OCI-LY3 (cell line): ENCODE measurements around the gene INPP5F.

Source experiments
- H2AFZ ChIP-seq: fragments of 200-600, 300-600 bp; shearing (Covaris generic); 2 replicates; pipeline ENCODE4 v1.6.0; 2014; ENCODE audit warnings: antibody characterized with exemption, low read depth, low read length
- H3K27ac ChIP-seq: fragments of 200-600, 300-600 bp; sonication (generic); 2 replicates; pipeline ENCODE4 v1.5.1; 2014; ENCODE audit warnings: mild to moderate bottlenecking, low read length, moderate library complexity, mixed read lengths
- H3K27me3 ChIP-seq: fragments of 200-600, 300-600 bp; sonication (generic); 2 replicates; pipeline ENCODE4 v1.6.1; 2014; ENCODE audit warnings: low read depth, low read length, mixed read lengths
- H3K36me3 ChIP-seq: fragments of 200-600, 300-600 bp; sonication (generic); replicated peaks from 2 replicates; pipeline ENCODE3; 2014; ENCODE audit warnings: low read depth, low read length, mixed read lengths
- H3K4me1 ChIP-seq: fragments of 300-600, 200-600 bp; sonication (generic); 2 replicates; pipeline ENCODE4 v1.6.1; 2014; ENCODE audit warnings: low read length, mixed read lengths
- H3K4me2 ChIP-seq: fragments of 200-600, 300-600 bp; sonication (generic); 2 replicates; pipeline ENCODE4 v1.6.1; 2014; ENCODE audit warnings: low read length, mixed read lengths
- H3K4me3 ChIP-seq: fragments of 300-600, 200-600 bp; sonication (generic); 2 replicates; pipeline ENCODE4 v1.5.1; 2014; ENCODE audit warnings: antibody characterized with exemption, mild to moderate bottlenecking, low read length, moderate library complexity
- H3K79me2 ChIP-seq: fragments of 300-600, 200-600 bp; shearing (Covaris generic); 2 replicates; pipeline ENCODE4 v1.6.1; 2014; ENCODE audit warnings: mild to moderate bottlenecking, low read length, mixed read lengths
- H3K9ac ChIP-seq: fragments of 300-600, 200-600 bp; shearing (Covaris generic); 2 replicates; pipeline ENCODE4 v1.6.0; 2014; ENCODE audit warnings: mild to moderate bottlenecking, low read length, moderate library complexity
- H3K9me3 ChIP-seq: fragments of 200-600, 300-600 bp; shearing (Covaris generic); 2 replicates; pipeline ENCODE4 v1.6.1; 2014; ENCODE audit warnings: low read length, mixed read lengths; ENCODE audit not compliant: insufficient read depth
- H4K20me1 ChIP-seq: fragments of 200-600, 300-600 bp; sonication (generic); 2 replicates; pipeline ENCODE4 v1.6.1; 2016; ENCODE audit warnings: low read length, mixed read lengths; ENCODE audit not compliant: insufficient read depth
- EZH2phosphoT487 ChIP-seq: fragments of 200-600 bp; shearing (Covaris generic); IDR thresholded peaks from 2 replicates; pipeline ENCODE4 v1.6.1; 2018; ENCODE audit warnings: antibody characterized with exemption, mixed run types, low read depth
- TF ChIP-seq, protein P1 (sequence below): fragments of 200-600, 300-600 bp; sonication (generic); IDR thresholded peaks from 2 replicates; pipeline ENCODE4 v1.5.1; 2014; ENCODE audit warnings: antibody characterized with exemption, low read length, low read depth

The INPP5F gene

DNA sequence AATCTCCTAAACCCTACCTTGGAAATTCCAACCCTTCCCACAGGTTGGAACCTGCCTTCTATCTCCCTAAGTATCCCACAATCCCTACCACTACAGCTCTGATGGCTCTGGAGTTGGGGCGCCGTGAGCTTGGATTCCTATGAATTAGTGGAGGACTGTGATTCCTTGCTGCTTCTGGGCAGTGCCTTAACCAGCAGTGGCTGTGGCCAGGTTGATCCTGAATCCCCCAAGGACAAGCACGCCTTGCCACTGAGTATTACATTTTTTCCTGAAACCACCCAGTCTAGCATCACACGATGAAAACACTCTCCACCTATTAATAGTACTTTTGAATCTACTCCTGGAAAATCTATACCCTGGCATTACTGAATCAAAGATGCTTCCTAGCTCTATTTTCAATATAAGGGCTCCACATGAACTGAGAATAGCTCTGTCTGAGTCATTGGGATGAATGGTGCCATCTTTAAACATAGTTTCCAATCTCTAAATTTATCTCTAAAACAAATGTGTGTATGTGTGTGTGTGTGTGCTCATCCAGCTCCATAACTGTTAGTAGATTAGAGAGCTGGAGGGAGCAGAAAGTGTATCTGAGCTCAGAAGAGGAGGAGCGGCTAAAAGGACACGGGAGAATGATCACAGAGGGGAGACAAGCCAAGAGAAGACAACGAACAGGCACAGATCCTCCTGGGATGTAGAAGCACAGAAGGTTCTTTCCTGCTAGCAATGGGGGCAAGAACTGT lies 11.9 kb upstream of the INPP5F start:
- Histone ChIP-seq H3K27ac (no peak overlapping the region), H3K9ac (no peak overlapping the region), H3K4me2 (no peak overlapping the region), H2AFZ (no peak overlapping the region), H3K4me1 (peaks cover 24% of the 10 kb centered on the region), H4K20me1 (no peaks in the 10 kb centered on the region), H3K27me3 (no peaks in the 10 kb centered on the region), H3K36me3 (peaks cover 7% of the 10 kb centered on the region), H3K9me3 (peaks cover 7% of the 10 kb centered on the region; the same call in 1 of the 2 replicates), H3K4me3 (no peak overlapping the region), H3K79me2 (no peaks in the 10 kb centered on the region)
- TF ChIP-seq, protein P1, sequence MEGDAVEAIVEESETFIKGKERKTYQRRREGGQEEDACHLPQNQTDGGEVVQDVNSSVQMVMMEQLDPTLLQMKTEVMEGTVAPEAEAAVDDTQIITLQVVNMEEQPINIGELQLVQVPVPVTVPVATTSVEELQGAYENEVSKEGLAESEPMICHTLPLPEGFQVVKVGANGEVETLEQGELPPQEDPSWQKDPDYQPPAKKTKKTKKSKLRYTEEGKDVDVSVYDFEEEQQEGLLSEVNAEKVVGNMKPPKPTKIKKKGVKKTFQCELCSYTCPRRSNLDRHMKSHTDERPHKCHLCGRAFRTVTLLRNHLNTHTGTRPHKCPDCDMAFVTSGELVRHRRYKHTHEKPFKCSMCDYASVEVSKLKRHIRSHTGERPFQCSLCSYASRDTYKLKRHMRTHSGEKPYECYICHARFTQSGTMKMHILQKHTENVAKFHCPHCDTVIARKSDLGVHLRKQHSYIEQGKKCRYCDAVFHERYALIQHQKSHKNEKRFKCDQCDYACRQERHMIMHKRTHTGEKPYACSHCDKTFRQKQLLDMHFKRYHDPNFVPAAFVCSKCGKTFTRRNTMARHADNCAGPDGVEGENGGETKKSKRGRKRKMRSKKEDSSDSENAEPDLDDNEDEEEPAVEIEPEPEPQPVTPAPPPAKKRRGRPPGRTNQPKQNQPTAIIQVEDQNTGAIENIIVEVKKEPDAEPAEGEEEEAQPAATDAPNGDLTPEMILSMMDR, result no peak
- no peak for TF ChIP-seq EZH2phosphoT487

GRCh38 chr10:119714484-119714816 lies 11.4 kb upstream of the INPP5F start:
- Histone ChIP-seq H2AFZ (no peak overlapping the region), H3K36me3 (peaks cover 7% of the 10 kb centered on the region), H3K4me2 (no peak overlapping the region), H3K27me3 (no peaks in the 10 kb centered on the region), H3K9me3 (peaks cover 2% of the 10 kb centered on the region; the same call in 1 of the 2 replicates), H3K27ac (no peak overlapping the region), H3K9ac (no peak overlapping the region), H3K4me1 (peaks cover 19% of the 10 kb centered on the region), H4K20me1 (no peaks in the 10 kb centered on the region), H3K4me3 (no peak overlapping the region), H3K79me2 (no peaks in the 10 kb centered on the region)
- no peak for TF ChIP-seq EZH2phosphoT487
- TF ChIP-seq, protein P1, result no peak

GRCh38 chr10:119715628-119716505 lies 10.0 kb upstream of the INPP5F start:
- H3K4me2 ChIP-seq, result no peak overlapping the region
- TF ChIP-seq, protein P1, result no peak
- no peak for TF ChIP-seq EZH2phosphoT487
- no peak overlapping the region for H3K9ac ChIP-seq
- no peaks in the 10 kb centered on the region for H3K27me3 ChIP-seq
- no peak overlapping the region for H3K27ac ChIP-seq
- H3K4me3 ChIP-seq, result no peak overlapping the region
- no peaks in the 10 kb centered on the region for H3K36me3 ChIP-seq
- peaks cover 15% of the 10 kb centered on the region for H3K4me1 ChIP-seq
- H3K9me3 ChIP-seq, result no peaks in the 10 kb centered on the region
- H2AFZ ChIP-seq, result no peak overlapping the region
- H3K79me2 ChIP-seq, result no peaks in the 10 kb centered on the region
- no peaks in the 10 kb centered on the region for H4K20me1 ChIP-seq

DNA sequence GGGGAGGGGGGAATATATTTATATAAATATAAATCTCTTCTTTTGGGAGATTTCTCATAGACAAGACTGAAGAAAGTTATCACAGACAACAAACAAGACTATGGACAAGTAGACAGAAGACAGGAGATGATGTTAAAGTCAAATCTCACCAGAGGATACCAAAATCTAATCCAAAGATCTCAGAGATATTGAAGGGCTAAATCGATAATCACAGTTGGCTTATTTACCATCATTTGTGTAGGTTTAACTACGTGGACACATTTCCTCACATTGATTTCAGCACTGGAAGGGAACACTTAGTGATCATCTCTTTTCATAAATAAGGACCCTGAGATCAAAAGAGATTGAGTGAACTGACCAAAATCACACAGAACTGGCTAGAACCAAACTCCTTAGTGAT lies 2.7 kb upstream of the INPP5F start:
- Histone ChIP-seq H3K4me1 (peaks cover 36% of the 10 kb centered on the region), H3K27me3 (no peaks in the 10 kb centered on the region), H4K20me1 (peaks cover 6% of the 10 kb centered on the region; the same call in 1 of the 2 replicates), H2AFZ (no peak overlapping the region), H3K27ac (no peak overlapping the region), H3K4me3 (no peak overlapping the region), H3K4me2 (peak overlapping the region; percentile 100; the same call in 1 of the 2 replicates), H3K79me2 (peaks cover 20% of the 10 kb centered on the region), H3K9ac (no peak overlapping the region), H3K36me3 (no peaks in the 10 kb centered on the region), H3K9me3 (no peaks in the 10 kb centered on the region)
- no peak for TF ChIP-seq EZH2phosphoT487
- TF ChIP-seq, protein P1, result no peak
